Subcutaneous adipose tissue (tissue), 4 donors: ENCODE results near the gene TBC1D10A. TPM values are rescaled to one million over a fixed set of nuclear protein-coding genes. Genes with fewer than 3 reads are reported as not detected.

Experiments
- total RNA-seq, 4 donors: library from RNA; depleted of rRNA; stranded (reverse); fragments of >200 nt; gene quantifications; one replicate each; pipeline ENCODE4 v1.1.0, GENCODE V29; 2016
- TF ChIP-seq, protein P1 (sequence below): fragments of 450-650 bp; IDR thresholded peaks from one replicate; pipeline ENCODE4 v1.5.1; 2016; ENCODE audit warnings: low read depth, mild to moderate bottlenecking, control low read depth, antibody characterized with exemption, moderate library complexity

TBC1D10A gene
- total RNA-seq, 4 donors from 2014 or later, result 13.9 to 43.1 (median 22.9) TPM

DNA sequence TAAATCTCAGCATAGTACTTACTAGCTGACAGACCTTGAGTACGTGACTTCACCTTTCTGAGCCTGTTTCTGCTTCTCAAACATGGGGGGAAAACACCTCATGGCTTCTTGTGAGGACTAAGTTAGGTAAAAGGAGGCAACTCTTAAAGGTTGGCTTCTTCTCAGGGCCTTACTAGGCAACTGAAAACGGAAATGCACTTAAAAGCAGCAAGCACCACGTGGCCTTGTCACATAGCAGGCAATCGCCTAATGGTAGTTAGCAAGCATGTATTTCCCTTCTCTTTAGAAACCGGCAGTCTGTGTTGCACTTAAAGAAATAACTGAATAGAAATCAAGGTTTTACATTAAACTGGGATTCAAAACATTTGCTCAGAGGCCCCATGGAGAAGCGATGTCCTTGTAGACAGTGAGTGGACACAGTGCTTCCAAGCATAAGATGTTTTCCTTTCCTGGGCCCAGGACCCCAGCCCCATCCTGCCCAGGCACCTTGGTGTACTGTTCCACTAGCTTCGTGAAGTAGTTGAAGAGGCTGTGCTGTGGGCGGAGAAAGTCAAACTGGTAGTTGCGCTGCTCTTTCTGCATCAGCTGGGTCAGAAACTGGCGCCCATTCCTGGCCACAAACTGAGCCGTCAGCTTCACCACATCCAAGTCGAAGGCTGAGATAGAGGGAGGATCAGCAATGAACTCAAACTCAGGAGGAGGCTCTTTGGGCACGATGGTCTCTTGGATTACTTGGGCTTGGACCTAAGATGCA, 17.9 kb upstream of the TBC1D10A start:
- TF ChIP-seq, protein P1, sequence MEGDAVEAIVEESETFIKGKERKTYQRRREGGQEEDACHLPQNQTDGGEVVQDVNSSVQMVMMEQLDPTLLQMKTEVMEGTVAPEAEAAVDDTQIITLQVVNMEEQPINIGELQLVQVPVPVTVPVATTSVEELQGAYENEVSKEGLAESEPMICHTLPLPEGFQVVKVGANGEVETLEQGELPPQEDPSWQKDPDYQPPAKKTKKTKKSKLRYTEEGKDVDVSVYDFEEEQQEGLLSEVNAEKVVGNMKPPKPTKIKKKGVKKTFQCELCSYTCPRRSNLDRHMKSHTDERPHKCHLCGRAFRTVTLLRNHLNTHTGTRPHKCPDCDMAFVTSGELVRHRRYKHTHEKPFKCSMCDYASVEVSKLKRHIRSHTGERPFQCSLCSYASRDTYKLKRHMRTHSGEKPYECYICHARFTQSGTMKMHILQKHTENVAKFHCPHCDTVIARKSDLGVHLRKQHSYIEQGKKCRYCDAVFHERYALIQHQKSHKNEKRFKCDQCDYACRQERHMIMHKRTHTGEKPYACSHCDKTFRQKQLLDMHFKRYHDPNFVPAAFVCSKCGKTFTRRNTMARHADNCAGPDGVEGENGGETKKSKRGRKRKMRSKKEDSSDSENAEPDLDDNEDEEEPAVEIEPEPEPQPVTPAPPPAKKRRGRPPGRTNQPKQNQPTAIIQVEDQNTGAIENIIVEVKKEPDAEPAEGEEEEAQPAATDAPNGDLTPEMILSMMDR, result no peak

GRCh38 chr22:30340911-30341685, 14.4 kb upstream of the TBC1D10A start:
- TF ChIP-seq, protein P1, result no peak

DNA sequence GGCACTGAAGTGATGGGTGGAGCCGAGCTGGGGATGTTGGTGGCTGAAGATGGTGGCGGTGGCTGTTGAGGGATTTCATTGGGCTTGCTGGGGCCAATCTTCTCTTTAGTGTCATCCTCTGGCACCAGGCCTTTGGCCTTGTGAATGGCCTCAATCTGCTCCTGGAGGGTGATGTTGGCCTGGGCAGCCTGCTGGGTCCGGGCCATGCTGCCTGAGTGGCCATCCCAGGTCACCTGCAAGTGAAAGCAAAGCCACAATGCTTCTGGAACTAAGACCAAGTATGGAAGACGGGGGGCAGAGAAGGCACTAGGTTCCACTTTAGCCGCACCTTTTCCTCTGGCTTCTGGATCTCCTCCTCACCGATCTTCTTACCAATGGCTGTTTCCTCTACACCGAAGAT, 12.1 kb upstream of the TBC1D10A start:
- TF ChIP-seq, protein P1, result no peak

GRCh38 chr22:30337461-30337778, 10.7 kb upstream of the TBC1D10A start:
- TF ChIP-seq, protein P1, result no peak

DNA sequence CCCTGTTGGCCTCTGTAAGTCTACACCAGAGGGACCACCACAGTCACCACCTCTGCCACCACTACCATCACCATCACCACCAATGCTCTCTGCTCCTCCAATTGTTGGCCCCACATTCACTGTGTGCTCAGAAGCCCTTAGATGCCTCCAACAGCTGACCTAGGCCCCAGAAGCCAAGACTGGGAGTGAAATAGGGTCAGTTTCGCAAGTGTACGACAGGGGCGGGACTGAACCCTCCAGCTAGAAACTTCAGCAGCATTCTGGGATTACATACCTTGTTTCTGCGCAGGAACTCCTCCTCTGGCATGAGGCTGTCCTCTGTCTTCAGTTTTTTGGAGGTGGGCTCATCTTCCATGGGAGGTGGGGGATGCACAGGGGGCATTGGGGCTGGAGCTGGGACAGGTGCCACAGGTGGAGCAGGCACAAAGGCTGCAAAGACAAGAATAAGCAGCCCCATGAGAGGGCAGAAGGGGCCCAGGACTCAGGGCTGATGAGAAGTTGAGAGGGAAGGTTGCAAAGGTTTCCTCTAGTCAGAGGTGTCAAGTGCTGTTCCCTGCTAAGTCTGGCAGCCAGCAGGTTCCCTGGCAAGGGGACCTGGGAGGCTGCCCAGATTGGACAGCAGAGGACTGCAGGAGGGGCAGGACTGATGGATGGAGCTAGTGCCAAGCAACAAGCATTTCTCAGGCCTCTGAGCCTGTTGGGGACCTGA, 10.2 kb upstream of the TBC1D10A start:
- TF ChIP-seq, protein P1, result no peak

- TF ChIP-seq, protein P1, result no peak
These were observed 8.5 kb upstream of the TBC1D10A start for GRCh38 chr22:30335236-30335635.

- TF ChIP-seq, protein P1, result no peak
These were observed 7.9 kb upstream of the TBC1D10A start for GRCh38 chr22:30334646-30335045.
